ENCODE results near the gene IPO13.

Gene IPO13

DNA sequence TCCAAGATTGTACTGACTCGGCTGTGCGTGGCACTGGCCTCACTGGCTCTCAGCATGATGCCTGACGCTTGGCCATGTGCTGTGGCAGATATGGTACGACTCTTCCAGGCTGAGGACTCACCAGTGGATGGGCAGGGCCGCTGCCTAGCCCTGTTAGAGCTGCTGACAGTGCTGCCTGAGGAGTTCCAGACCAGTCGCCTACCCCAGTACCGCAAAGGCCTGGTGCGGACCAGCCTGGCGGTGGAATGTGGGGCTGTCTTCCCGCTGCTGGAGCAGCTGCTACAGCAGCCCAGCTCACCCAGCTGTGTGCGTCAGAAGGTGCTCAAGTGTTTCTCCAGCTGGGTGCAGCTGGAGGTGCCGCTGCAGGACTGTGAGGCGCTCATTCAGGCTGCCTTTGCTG lies 2.9 kb downstream of the IPO13 start:
- Histone ChIP-seq H3K27me3 (replicated peaks; ENCODE audit: control insufficient read depth, insufficient read depth, low read length, poor library complexity, severe bottlenecking) (no peaks in the 10 kb centered on the region), H3K4me1 (ENCODE audit: control insufficient read depth, insufficient read depth, low read length, poor library complexity, severe bottlenecking) (peaks cover 24% of the 10 kb centered on the region), H3K4me3 (ENCODE audit: insufficient read depth, low read depth, low read length, poor library complexity, severe bottlenecking) (no peak overlapping the region), H3K9me3 (ENCODE audit: control insufficient read depth, low read length) (no peaks in the 10 kb centered on the region), H3K36me3 (ENCODE audit: control insufficient read depth, insufficient read depth, low read length) (no peaks in the 10 kb centered on the region), H3K27ac (ENCODE audit: insufficient read depth, low read length, poor library complexity, severe bottlenecking) (no peak overlapping the region)
- DNase-seq: no peak

DNA sequence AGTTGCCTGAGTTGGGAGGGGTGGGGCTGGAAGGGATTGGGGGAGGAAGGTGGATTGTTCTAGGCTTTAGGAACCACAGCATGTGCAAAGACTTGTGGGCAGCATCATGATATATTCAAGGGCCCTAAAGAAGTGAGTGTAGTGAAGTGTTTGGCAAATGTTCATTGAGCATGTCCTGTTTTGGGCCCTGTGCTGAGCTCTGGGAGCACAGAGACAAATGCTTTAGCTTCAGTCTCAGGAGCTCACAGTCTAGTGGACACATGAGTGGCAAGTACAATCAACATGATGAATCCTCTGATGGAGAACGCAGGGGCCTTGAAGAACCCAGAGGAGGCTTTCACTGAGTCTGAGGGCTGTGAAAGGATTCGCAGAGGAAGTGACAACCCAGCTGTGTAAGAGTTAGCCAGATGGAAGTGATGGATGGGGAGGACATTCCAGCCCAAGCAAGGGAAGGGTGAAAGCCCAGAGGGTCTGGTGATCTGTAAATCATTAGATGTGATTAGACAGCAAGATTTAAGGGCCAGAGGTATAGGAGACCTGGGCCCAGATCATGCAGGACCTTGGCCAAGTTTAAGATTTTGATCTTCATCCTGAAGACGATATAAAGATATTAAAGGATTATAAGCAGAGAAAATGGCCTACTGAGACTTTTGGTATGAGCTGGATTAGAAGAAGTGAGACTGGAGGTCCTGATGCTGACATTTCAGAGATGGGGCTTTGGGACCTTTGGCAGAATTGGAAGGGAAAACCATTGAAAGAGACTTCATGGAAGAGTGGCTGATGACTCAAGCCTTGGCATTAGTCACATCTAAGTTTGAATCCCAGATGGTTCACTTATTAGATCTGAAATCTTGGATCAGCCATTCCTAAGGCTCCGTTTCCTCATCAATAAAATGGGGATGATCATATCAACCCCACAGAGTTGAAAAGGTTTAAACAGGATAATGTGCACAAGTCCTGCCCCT lies 4.6 kb downstream of the IPO13 start:
- Histone ChIP-seq H3K4me3 (ENCODE audit: insufficient read depth, low read depth, low read length, poor library complexity, severe bottlenecking) (no peak overlapping the region), H3K36me3 (ENCODE audit: control insufficient read depth, insufficient read depth, low read length) (no peaks in the 10 kb centered on the region), H3K27ac (ENCODE audit: insufficient read depth, low read length, poor library complexity, severe bottlenecking) (no peak overlapping the region), H3K4me1 (ENCODE audit: control insufficient read depth, insufficient read depth, low read length, poor library complexity, severe bottlenecking) (peaks cover 16% of the 10 kb centered on the region), H3K9me3 (ENCODE audit: control insufficient read depth, low read length) (no peaks in the 10 kb centered on the region), H3K27me3 (replicated peaks; ENCODE audit: control insufficient read depth, insufficient read depth, low read length, poor library complexity, severe bottlenecking) (no peaks in the 10 kb centered on the region)
- no peak for DNase-seq

GRCh38 chr1:43952731-43953346 lies 6.1 kb downstream of the IPO13 start:
- H3K27ac ChIP-seq (ENCODE audit: insufficient read depth, low read length, poor library complexity, severe bottlenecking): no peak overlapping the region
- no peak overlapping the region for H3K4me3 ChIP-seq (ENCODE audit: insufficient read depth, low read depth, low read length, poor library complexity, severe bottlenecking)
- DNase-seq: no peak
- H3K4me1 ChIP-seq (ENCODE audit: control insufficient read depth, insufficient read depth, low read length, poor library complexity, severe bottlenecking): peaks cover 5% of the 10 kb centered on the region
- H3K9me3 ChIP-seq (ENCODE audit: control insufficient read depth, low read length): no peaks in the 10 kb centered on the region
- no peaks in the 10 kb centered on the region for H3K27me3 ChIP-seq (replicated peaks; ENCODE audit: control insufficient read depth, insufficient read depth, low read length, poor library complexity, severe bottlenecking)
- H3K36me3 ChIP-seq (ENCODE audit: control insufficient read depth, insufficient read depth, low read length): peaks cover 2% of the 10 kb centered on the region

DNA sequence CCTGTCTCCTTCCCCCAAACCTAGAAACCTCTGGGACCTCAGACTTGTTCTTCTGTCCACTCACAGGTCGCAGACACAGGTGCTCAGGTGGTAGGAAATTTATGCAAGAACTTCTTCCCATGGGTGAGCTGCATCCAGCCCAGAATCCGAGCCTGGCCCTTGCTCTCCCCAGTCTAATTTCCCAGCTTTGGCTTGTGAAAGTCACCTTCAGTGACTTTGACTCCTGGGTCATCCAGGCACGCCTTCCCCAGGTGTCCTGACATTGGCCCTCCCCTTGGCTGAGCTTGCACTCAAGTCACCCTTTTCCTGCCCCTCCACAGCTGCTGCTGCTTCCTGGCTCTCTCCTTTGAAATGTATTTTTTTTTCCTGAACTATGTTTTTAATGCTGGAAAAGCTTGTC lies 6.6 kb downstream of the IPO13 start:
- no peak for DNase-seq
- Histone ChIP-seq H3K36me3 (ENCODE audit: control insufficient read depth, insufficient read depth, low read length) (peaks cover 7% of the 10 kb centered on the region), H3K4me3 (ENCODE audit: insufficient read depth, low read depth, low read length, poor library complexity, severe bottlenecking) (no peak overlapping the region)

GRCh38 chr1:43954036-43954435 lies 7.3 kb downstream of the IPO13 start:
- DNase-seq: no peak
- Histone ChIP-seq H3K9me3 (ENCODE audit: control insufficient read depth, low read length) (no peaks in the 10 kb centered on the region), H3K27me3 (replicated peaks; ENCODE audit: control insufficient read depth, insufficient read depth, low read length, poor library complexity, severe bottlenecking) (no peaks in the 10 kb centered on the region), H3K36me3 (ENCODE audit: control insufficient read depth, insufficient read depth, low read length) (peaks cover 8% of the 10 kb centered on the region), H3K27ac (ENCODE audit: insufficient read depth, low read length, poor library complexity, severe bottlenecking) (no peak overlapping the region), H3K4me3 (ENCODE audit: insufficient read depth, low read depth, low read length, poor library complexity, severe bottlenecking) (no peak overlapping the region), H3K4me1 (ENCODE audit: control insufficient read depth, insufficient read depth, low read length, poor library complexity, severe bottlenecking) (no peaks in the 10 kb centered on the region)

More for the DNA sequence above, 6.6 kb downstream of the IPO13 start:
- H3K27ac ChIP-seq (ENCODE audit: insufficient read depth, low read length, poor library complexity, severe bottlenecking): no peak overlapping the region
- H3K9me3 ChIP-seq (ENCODE audit: control insufficient read depth, low read length): no peaks in the 10 kb centered on the region
- peaks cover 1% of the 10 kb centered on the region for H3K4me1 ChIP-seq (ENCODE audit: control insufficient read depth, insufficient read depth, low read length, poor library complexity, severe bottlenecking)
- no peaks in the 10 kb centered on the region for H3K27me3 ChIP-seq (replicated peaks; ENCODE audit: control insufficient read depth, insufficient read depth, low read length, poor library complexity, severe bottlenecking)

- Histone ChIP-seq H3K9me3 (ENCODE audit: control insufficient read depth, low read length) (no peaks in the 10 kb centered on the region), H3K4me1 (ENCODE audit: control insufficient read depth, insufficient read depth, low read length, poor library complexity, severe bottlenecking) (no peaks in the 10 kb centered on the region), H3K36me3 (ENCODE audit: control insufficient read depth, insufficient read depth, low read length) (peaks cover 20% of the 10 kb centered on the region), H3K27ac (ENCODE audit: insufficient read depth, low read length, poor library complexity, severe bottlenecking) (no peak overlapping the region), H3K27me3 (replicated peaks; ENCODE audit: control insufficient read depth, insufficient read depth, low read length, poor library complexity, severe bottlenecking) (no peaks in the 10 kb centered on the region), H3K4me3 (ENCODE audit: insufficient read depth, low read depth, low read length, poor library complexity, severe bottlenecking) (no peak overlapping the region)
- no peak for DNase-seq
Measured at GRCh38 chr1:43956234-43956633, 9.5 kb downstream of the IPO13 start.

GRCh38 chr1:43957407-43958040 lies 10.8 kb downstream of the IPO13 start:
- no peaks in the 10 kb centered on the region for H3K9me3 ChIP-seq (ENCODE audit: control insufficient read depth, low read length)
- no peak overlapping the region for H3K27ac ChIP-seq (ENCODE audit: insufficient read depth, low read length, poor library complexity, severe bottlenecking)
- H3K36me3 ChIP-seq (ENCODE audit: control insufficient read depth, insufficient read depth, low read length): peaks cover 20% of the 10 kb centered on the region
- no peak overlapping the region for H3K4me3 ChIP-seq (ENCODE audit: insufficient read depth, low read depth, low read length, poor library complexity, severe bottlenecking)
- no peaks in the 10 kb centered on the region for H3K4me1 ChIP-seq (ENCODE audit: control insufficient read depth, insufficient read depth, low read length, poor library complexity, severe bottlenecking)
- DNase-seq: no peak
- no peaks in the 10 kb centered on the region for H3K27me3 ChIP-seq (replicated peaks; ENCODE audit: control insufficient read depth, insufficient read depth, low read length, poor library complexity, severe bottlenecking)

DNA sequence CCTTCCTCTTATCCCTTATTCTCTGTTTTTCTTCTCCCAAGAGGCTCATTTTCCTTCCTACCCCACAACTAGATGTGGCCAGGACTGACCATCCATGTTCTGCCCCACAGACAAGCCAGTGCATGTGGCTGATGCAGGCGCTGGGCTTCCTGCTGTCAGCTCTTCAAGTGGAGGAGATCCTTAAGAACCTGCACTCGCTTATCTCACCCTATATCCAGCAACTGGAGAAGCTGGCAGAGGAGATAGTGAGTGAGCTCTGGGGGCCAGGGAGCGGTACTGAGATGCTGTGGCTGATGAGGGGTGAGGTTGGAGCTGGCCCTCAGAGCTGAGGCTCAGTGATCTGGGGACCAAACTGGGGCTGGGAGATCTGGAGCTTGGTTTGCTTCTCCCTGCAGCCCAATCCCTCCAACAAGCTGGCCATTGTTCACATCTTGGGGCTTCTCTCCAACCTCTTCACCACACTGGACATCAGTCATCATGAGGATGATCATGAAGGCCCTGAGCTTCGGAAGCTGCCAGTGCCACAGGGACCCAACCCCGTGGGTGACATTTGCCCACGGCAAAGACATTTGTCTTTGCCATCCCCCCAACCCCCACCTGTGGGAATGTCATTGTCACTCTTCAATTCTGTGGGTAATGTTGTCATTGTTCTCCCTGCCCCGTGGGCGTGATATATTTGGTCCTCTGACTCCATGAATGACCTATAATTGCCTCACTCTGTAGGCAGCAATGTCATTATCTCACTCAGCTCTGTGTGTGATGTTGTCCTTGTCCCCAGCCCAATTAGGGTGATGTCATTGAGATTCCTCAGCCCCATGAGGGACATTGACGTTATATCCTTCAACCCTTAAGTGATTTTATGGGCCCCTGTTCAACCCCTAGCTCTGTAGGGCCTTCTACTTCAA lies 11.9 kb downstream of the IPO13 start:
- no peak overlapping the region for H3K27ac ChIP-seq (ENCODE audit: insufficient read depth, low read length, poor library complexity, severe bottlenecking)
- DNase-seq: no peak
- no peaks in the 10 kb centered on the region for H3K9me3 ChIP-seq (ENCODE audit: control insufficient read depth, low read length)
- H3K4me3 ChIP-seq (ENCODE audit: insufficient read depth, low read depth, low read length, poor library complexity, severe bottlenecking): no peak overlapping the region
- H3K27me3 ChIP-seq (replicated peaks; ENCODE audit: control insufficient read depth, insufficient read depth, low read length, poor library complexity, severe bottlenecking): no peaks in the 10 kb centered on the region
- H3K36me3 ChIP-seq (ENCODE audit: control insufficient read depth, insufficient read depth, low read length): peaks cover 20% of the 10 kb centered on the region
- H3K4me1 ChIP-seq (ENCODE audit: control insufficient read depth, insufficient read depth, low read length, poor library complexity, severe bottlenecking): no peaks in the 10 kb centered on the region

- H3K9me3 ChIP-seq (ENCODE audit: control insufficient read depth, low read length): no peaks in the 10 kb centered on the region
- H3K36me3 ChIP-seq (ENCODE audit: control insufficient read depth, insufficient read depth, low read length): peaks cover 20% of the 10 kb centered on the region
- no peak overlapping the region for H3K4me3 ChIP-seq (ENCODE audit: insufficient read depth, low read depth, low read length, poor library complexity, severe bottlenecking)
- DNase-seq: no peak
- H3K4me1 ChIP-seq (ENCODE audit: control insufficient read depth, insufficient read depth, low read length, poor library complexity, severe bottlenecking): no peaks in the 10 kb centered on the region
- H3K27me3 ChIP-seq (replicated peaks; ENCODE audit: control insufficient read depth, insufficient read depth, low read length, poor library complexity, severe bottlenecking): no peaks in the 10 kb centered on the region
- no peak overlapping the region for H3K27ac ChIP-seq (ENCODE audit: insufficient read depth, low read length, poor library complexity, severe bottlenecking)
Measured at GRCh38 chr1:43960798-43961197, 14.0 kb downstream of the IPO13 start.
